Measurements from ENCODE around the gene AKAP7. TPM values are rescaled to one million over a fixed set of nuclear protein-coding genes. Genes with fewer than 3 reads are reported as not detected.

AKAP7 gene
- polyA plus RNA-seq, 3 donors, result 2.4 to 4.9 (median 3.4) TPM

- DNase-seq, result no peak
- Mint-ChIP-seq H3K4me1 (peaks cover 23% of the 10 kb centered on the region), H3K4me3 (no peak overlapping the region), H3K27ac (no peak overlapping the region), H3K36me3 (no peaks in the 10 kb centered on the region), H3K9me3 (peaks cover 0 to 8% (median 3%) of the 10 kb centered on the region in 7 donors), H3K27me3 (ENCODE audit: low read depth in 3 of 3) (peaks cover 0 to 1% (median 0%) of the 10 kb centered on the region in 3 donors)
- intact Hi-C loops (cut with micrococcal nuclease), result no loop called here
- peaks cover 0 to 3% of the 10 kb centered on the region in 2 donors for H3K9me3 ChIP-seq (replicated peaks in 1 of 2; ENCODE audit: control insufficient read depth in 1 of 2, insufficient read depth in 1 of 2, low read length in 2 of 2)
- H3K4me2 ChIP-seq (replicated peaks; ENCODE audit: extremely low read depth, low read length, poor library complexity, severe bottlenecking), result no peak overlapping the region
- H3K27ac ChIP-seq (ENCODE audit: low read depth in 1 of 2, low read length in 2 of 2), result no peak overlapping the region
- WGBS (ENCODE audit: insufficient coverage), result 80% methylated on average over 1 of the region's 6 CpGs
- H3K27me3 ChIP-seq (ENCODE audit: control insufficient read depth in 2 of 2, insufficient read depth in 2 of 2, low read length in 2 of 2), result no peaks in the 10 kb centered on the region
- H3K36me3 ChIP-seq (replicated peaks in 1 of 2; ENCODE audit: control insufficient read depth in 1 of 2, insufficient read depth in 2 of 2, low read length in 2 of 2), result no peaks in the 10 kb centered on the region
- TF ChIP-seq CTCF (IDR thresholded peaks at IDR 0.05), result no peak
- H3K9ac ChIP-seq (ENCODE audit: insufficient read depth, low read length, poor library complexity, severe bottlenecking), result no peak overlapping the region
- H2AFZ ChIP-seq (ENCODE audit: insufficient read depth, low read depth, low read length, poor library complexity, severe bottlenecking), result no peak overlapping the region
- no peaks in the 10 kb centered on the region for H4K20me1 ChIP-seq (ENCODE audit: insufficient read depth, low read length)
- no peaks in the 10 kb centered on the region for H3K4me1 ChIP-seq (ENCODE audit: control insufficient read depth in 1 of 2, insufficient read depth in 2 of 2, low read length in 2 of 2)
- H3K79me2 ChIP-seq (ENCODE audit: insufficient read depth, low read length), result no peaks in the 10 kb centered on the region
- H3K4me3 ChIP-seq (replicated peaks in 1 of 3; ENCODE audit: low read depth in 2 of 3, low read length in 3 of 3), result no peak overlapping the region
Observed at GRCh38 chr6:131303338-131303930, 168.2 kb downstream of the AKAP7 start.

- H3K27me3 Mint-ChIP-seq (ENCODE audit: low read depth in 3 of 3), result peaks cover 0 to 4% (median 1%) of the 10 kb centered on the region in 3 donors
- no peak overlapping the region for H3K4me3 Mint-ChIP-seq
- Histone ChIP-seq H3K4me3 (replicated peaks in 1 of 3; ENCODE audit: low read depth in 2 of 3, low read length in 3 of 3) (no peak overlapping the region), H3K27ac (ENCODE audit: low read depth in 1 of 2, low read length in 2 of 2) (no peak overlapping the region), H3K4me1 (ENCODE audit: control insufficient read depth in 1 of 2, insufficient read depth in 2 of 2, low read length in 2 of 2) (no peaks in the 10 kb centered on the region), H3K9me3 (replicated peaks in 1 of 2; ENCODE audit: control insufficient read depth in 1 of 2, insufficient read depth in 1 of 2, low read length in 2 of 2) (peaks cover 0 to 8% of the 10 kb centered on the region in 2 donors), H3K36me3 (replicated peaks in 1 of 2; ENCODE audit: control insufficient read depth in 1 of 2, insufficient read depth in 2 of 2, low read length in 2 of 2) (no peaks in the 10 kb centered on the region), H3K27me3 (ENCODE audit: control insufficient read depth in 2 of 2, insufficient read depth in 2 of 2, low read length in 2 of 2) (no peaks in the 10 kb centered on the region), H3K4me2 (replicated peaks; ENCODE audit: extremely low read depth, low read length, poor library complexity, severe bottlenecking) (no peak overlapping the region), H2AFZ (ENCODE audit: insufficient read depth, low read depth, low read length, poor library complexity, severe bottlenecking) (no peak overlapping the region), H3K9ac (ENCODE audit: insufficient read depth, low read length, poor library complexity, severe bottlenecking) (no peak overlapping the region), H4K20me1 (ENCODE audit: insufficient read depth, low read length) (no peaks in the 10 kb centered on the region), H3K79me2 (ENCODE audit: insufficient read depth, low read length) (no peaks in the 10 kb centered on the region)
- WGBS (ENCODE audit: insufficient coverage), result 80% methylated on average over 1 of the region's 6 CpGs
- TF ChIP-seq CTCF (IDR thresholded peaks at IDR 0.05), result no peak
- peaks cover 15% of the 10 kb centered on the region for H3K4me1 Mint-ChIP-seq
- peaks cover 1 to 19% (median 14%) of the 10 kb centered on the region in 7 donors for H3K9me3 Mint-ChIP-seq
- no peak for DNase-seq
- H3K27ac Mint-ChIP-seq, result no peak overlapping the region
- intact Hi-C loops (cut with micrococcal nuclease), result no loop called here
- H3K36me3 Mint-ChIP-seq, result no peaks in the 10 kb centered on the region
Observed at GRCh38 chr6:131305037-131305850, 170.0 kb downstream of the AKAP7 start.

All from CD14-positive monocyte (primary cell).